OCI-LY7 (cell line): ENCODE results near the gene TOLLIP.

Source experiments
- EZH2phosphoT487 ChIP-seq: fragments of 200-600 bp; sonication (generic); IDR thresholded peaks from 2 replicates; pipeline ENCODE4 v1.6.1; 2018; ENCODE audit warnings: low read depth, borderline replicate concordance, mild to moderate bottlenecking, mixed run types, antibody characterized with exemption, low read length, moderate library complexity, mixed read lengths
- TF ChIP-seq, protein P1 (sequence below): fragments of 200-600 bp; sonication (generic); conservative IDR thresholded peaks from 2 replicates; pipeline ENCODE4 v1.5.1; 2014; ENCODE audit warnings: mild to moderate bottlenecking, antibody characterized with exemption, low read length, moderate library complexity, mixed read lengths

DNA sequence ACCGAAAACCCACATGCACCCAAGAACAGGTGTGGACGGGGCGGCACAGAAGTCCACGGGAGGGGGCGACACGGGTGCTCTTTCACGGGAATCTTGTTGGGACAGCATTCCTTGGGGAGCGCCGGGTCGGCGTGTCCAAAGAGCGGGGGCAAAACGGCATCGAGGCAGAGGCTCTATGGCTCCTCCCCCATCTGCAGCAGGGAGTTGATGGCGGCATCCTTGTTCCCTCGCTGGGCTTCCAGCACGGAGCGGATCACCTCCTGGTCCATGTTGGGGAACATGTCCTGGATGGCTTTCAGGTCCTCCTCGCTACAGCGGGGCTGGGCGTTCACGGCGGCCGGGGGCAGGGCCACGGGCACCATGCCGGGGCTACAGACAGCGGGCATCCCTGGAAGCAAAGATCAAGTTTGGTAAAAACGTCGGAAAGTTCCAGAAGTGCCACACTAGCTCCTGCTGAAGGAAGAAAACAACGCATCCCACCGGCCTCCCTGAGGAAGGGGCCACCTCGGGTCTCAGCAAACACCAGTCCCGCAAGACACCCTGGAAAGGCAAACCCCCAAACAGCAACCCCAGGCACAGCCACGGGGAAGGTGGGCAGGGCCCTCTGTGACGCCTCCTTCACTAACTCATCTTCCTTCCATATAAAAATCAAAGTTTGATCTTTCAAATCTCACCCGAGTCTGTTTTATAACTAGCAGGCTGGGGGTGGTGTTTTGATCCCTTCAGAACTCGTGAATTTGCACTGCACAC is 32.4 kb downstream of the TOLLIP start:
- TF ChIP-seq, protein P1, sequence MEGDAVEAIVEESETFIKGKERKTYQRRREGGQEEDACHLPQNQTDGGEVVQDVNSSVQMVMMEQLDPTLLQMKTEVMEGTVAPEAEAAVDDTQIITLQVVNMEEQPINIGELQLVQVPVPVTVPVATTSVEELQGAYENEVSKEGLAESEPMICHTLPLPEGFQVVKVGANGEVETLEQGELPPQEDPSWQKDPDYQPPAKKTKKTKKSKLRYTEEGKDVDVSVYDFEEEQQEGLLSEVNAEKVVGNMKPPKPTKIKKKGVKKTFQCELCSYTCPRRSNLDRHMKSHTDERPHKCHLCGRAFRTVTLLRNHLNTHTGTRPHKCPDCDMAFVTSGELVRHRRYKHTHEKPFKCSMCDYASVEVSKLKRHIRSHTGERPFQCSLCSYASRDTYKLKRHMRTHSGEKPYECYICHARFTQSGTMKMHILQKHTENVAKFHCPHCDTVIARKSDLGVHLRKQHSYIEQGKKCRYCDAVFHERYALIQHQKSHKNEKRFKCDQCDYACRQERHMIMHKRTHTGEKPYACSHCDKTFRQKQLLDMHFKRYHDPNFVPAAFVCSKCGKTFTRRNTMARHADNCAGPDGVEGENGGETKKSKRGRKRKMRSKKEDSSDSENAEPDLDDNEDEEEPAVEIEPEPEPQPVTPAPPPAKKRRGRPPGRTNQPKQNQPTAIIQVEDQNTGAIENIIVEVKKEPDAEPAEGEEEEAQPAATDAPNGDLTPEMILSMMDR, result no peak
- no peak for TF ChIP-seq EZH2phosphoT487
